Measurements from ENCODE around the gene KCNQ1.

- TF ChIP-seq SP1 (CRISPR knock-in tag; conservative IDR thresholded peaks at IDR 0.05): no peak
- TF ChIP-seq, protein P1, sequence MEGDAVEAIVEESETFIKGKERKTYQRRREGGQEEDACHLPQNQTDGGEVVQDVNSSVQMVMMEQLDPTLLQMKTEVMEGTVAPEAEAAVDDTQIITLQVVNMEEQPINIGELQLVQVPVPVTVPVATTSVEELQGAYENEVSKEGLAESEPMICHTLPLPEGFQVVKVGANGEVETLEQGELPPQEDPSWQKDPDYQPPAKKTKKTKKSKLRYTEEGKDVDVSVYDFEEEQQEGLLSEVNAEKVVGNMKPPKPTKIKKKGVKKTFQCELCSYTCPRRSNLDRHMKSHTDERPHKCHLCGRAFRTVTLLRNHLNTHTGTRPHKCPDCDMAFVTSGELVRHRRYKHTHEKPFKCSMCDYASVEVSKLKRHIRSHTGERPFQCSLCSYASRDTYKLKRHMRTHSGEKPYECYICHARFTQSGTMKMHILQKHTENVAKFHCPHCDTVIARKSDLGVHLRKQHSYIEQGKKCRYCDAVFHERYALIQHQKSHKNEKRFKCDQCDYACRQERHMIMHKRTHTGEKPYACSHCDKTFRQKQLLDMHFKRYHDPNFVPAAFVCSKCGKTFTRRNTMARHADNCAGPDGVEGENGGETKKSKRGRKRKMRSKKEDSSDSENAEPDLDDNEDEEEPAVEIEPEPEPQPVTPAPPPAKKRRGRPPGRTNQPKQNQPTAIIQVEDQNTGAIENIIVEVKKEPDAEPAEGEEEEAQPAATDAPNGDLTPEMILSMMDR (IDR thresholded peaks at IDR 0.05): no peak
- no peak for TF ChIP-seq ESRRA (CRISPR knock-in tag; IDR thresholded peaks at IDR 0.05; ENCODE audit: borderline replicate concordance)
- TF ChIP-seq TEAD1 (CRISPR knock-in tag; IDR thresholded peaks at IDR 0.05): no peak
- no peak for TF ChIP-seq FOXK1 (CRISPR knock-in tag; IDR thresholded peaks at IDR 0.05)
- TF ChIP-seq, protein P2, sequence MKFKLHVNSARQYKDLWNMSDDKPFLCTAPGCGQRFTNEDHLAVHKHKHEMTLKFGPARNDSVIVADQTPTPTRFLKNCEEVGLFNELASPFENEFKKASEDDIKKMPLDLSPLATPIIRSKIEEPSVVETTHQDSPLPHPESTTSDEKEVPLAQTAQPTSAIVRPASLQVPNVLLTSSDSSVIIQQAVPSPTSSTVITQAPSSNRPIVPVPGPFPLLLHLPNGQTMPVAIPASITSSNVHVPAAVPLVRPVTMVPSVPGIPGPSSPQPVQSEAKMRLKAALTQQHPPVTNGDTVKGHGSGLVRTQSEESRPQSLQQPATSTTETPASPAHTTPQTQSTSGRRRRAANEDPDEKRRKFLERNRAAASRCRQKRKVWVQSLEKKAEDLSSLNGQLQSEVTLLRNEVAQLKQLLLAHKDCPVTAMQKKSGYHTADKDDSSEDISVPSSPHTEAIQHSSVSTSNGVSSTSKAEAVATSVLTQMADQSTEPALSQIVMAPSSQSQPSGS (CRISPR knock-in tag; IDR thresholded peaks at IDR 0.05; ENCODE audit: borderline replicate concordance, low read depth): no peak
- TF ChIP-seq CREB1 (CRISPR knock-in tag; IDR thresholded peaks at IDR 0.05): no peak
- TF ChIP-seq ETV6 (CRISPR knock-in tag; IDR thresholded peaks at IDR 0.05): no peak
- TF ChIP-seq, protein P3, sequence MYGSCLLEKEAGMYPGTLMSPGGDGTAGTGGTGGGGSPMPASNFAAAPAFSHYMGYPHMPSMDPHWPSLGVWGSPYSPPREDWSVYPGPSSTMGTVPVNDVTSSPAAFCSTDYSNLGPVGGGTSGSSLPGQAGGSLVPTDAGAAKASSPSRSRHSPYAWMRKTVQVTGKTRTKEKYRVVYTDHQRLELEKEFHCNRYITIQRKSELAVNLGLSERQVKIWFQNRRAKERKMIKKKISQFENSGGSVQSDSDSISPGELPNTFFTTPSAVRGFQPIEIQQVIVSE (CRISPR knock-in tag; IDR thresholded peaks at IDR 0.05; ENCODE audit: borderline replicate concordance): no peak
- TF ChIP-seq, protein P4, sequence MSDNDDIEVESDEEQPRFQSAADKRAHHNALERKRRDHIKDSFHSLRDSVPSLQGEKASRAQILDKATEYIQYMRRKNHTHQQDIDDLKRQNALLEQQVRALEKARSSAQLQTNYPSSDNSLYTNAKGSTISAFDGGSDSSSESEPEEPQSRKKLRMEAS (CRISPR knock-in tag; IDR thresholded peaks at IDR 0.05): no peak
- TF ChIP-seq, protein P5, sequence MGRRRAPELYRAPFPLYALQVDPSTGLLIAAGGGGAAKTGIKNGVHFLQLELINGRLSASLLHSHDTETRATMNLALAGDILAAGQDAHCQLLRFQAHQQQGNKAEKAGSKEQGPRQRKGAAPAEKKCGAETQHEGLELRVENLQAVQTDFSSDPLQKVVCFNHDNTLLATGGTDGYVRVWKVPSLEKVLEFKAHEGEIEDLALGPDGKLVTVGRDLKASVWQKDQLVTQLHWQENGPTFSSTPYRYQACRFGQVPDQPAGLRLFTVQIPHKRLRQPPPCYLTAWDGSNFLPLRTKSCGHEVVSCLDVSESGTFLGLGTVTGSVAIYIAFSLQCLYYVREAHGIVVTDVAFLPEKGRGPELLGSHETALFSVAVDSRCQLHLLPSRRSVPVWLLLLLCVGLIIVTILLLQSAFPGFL (CRISPR knock-in tag; IDR thresholded peaks at IDR 0.05; ENCODE audit: borderline replicate concordance): no peak
- TF ChIP-seq, protein P6, sequence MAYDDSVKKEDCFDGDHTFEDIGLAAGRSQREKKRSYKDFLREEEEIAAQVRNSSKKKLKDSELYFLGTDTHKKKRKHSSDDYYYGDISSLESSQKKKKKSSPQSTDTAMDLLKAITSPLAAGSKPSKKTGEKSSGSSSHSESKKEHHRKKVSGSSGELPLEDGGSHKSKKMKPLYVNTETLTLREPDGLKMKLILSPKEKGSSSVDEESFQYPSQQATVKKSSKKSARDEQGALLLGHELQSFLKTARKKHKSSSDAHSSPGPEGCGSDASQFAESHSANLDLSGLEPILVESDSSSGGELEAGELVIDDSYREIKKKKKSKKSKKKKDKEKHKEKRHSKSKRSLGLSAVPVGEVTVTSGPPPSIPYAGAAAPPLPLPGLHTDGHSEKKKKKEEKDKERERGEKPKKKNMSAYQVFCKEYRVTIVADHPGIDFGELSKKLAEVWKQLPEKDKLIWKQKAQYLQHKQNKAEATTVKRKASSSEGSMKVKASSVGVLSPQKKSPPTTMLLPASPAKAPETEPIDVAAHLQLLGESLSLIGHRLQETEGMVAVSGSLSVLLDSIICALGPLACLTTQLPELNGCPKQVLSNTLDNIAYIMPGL (CRISPR knock-in tag; IDR thresholded peaks at IDR 0.05): no peak
Observed at GRCh38 chr11:2880646-2881045, 435.8 kb downstream of the KCNQ1 start.

Data from WTC11 (cell line).